K562 (cell line): ENCODE measurements around the gene ATL1. TPM values are rescaled to one million over a fixed set of nuclear protein-coding genes. Genes with fewer than 3 reads are reported as not detected.

Source experiments
- ATAC-seq: fragments of 200-7000 bp; cut with Tn5 transposase; 3 replicates; pipeline ENCODE4 v1.9.1; 2020; ENCODE audit warnings: moderate library complexity
- BruUV-seq: library from RNA; stranded (reverse); fragments of 400-500 nt; replicated peaks from 2 replicates; lab custom pipeline; 2021; lab: Mats Ljungman, UMichigan
- CTCF ChIA-PET: fragments of 300-600 bp; formaldehyde crosslinking; extraction: SDS; loops from one replicate; lab custom pipeline; 2021; ENCODE audit warnings: low intra/inter-chr PET ratio; lab: Yijun Ruan, JAX
- POLR2A ChIA-PET: fragments of 300-600, 350-650 bp; sonication (Branson Sonifier 250); formaldehyde crosslinking; extraction: SDS; loops from one replicate; lab custom pipeline; 2021; ENCODE audit warnings: antibody characterized with exemption, inconsistent platforms; lab: Yijun Ruan, JAX
- DNase-seq, 4 experiments: peaks; one replicate each; pipeline versions ENCODE4 v3.0.0 to v3.0.0-alpha.2; 2011 to 2018; ENCODE audit warnings: low spot score in 3 of 4, mixed read lengths in 3 of 4; ENCODE audit errors: extremely low read depth in 1 of 4
- FAIRE-seq: peaks from 2 replicates; lab custom pipeline; 2011; peaks lifted over from hg19 to GRCh38; lab: Jason Lieb, UNC
- H2AFZ ChIP-seq: 2 replicates; pipeline ENCODE4 v1.6.0; 2011; ENCODE audit warnings: low read depth, low read length, control low read depth, inconsistent platforms
- H3K27ac ChIP-seq: fragments of 200-600 bp; 3 replicates; pipeline ENCODE4 v1.8.0; 2011; ENCODE audit warnings: low read depth, mild to moderate bottlenecking, control low read depth, inconsistent platforms, low read length, moderate library complexity, mixed read lengths; ENCODE audit errors: extremely low read depth
- H3K27me3 ChIP-seq, 2 experiments: fragments of 300-600 bp in 1 of 2; 2 replicates in 1 of 2; 3 replicates in 1 of 2; pipeline versions ENCODE4 v1.6.0 to v1.8.0; 2011; ENCODE audit warnings: inconsistent platforms in 2 of 2, low read length in 2 of 2, mild to moderate bottlenecking in 1 of 2, mixed read lengths in 1 of 2, moderate library complexity in 1 of 2; ENCODE audit not compliant: control insufficient read depth in 2 of 2, insufficient read depth in 2 of 2
- H3K36me3 ChIP-seq: fragments of 300-600 bp; 3 replicates; pipeline ENCODE4 v1.8.0; 2011; ENCODE audit warnings: mild to moderate bottlenecking, low read length, inconsistent platforms; ENCODE audit not compliant: control insufficient read depth, insufficient read depth
- H3K4me1 ChIP-seq, 2 experiments: fragments of 200-600 bp in 1 of 2; replicated peaks in 1 of 2; 2 replicates in 1 of 2; 3 replicates in 1 of 2; pipeline versions ENCODE4 v1.5.1 to v1.8.0; 2011; ENCODE audit warnings: inconsistent platforms in 2 of 2, low read length in 2 of 2, mild to moderate bottlenecking in 1 of 2, mixed read lengths in 1 of 2, moderate library complexity in 1 of 2; ENCODE audit not compliant: control insufficient read depth in 2 of 2, insufficient read depth in 2 of 2
- H3K4me2 ChIP-seq: 2 replicates; pipeline ENCODE4 v1.6.1; 2011; ENCODE audit warnings: low read length, control low read depth, inconsistent platforms, mixed read lengths; ENCODE audit not compliant: insufficient read depth
- H3K4me3 ChIP-seq: fragments of 200-600 bp; sonication (generic), shearing (Covaris generic); 2 replicates; pipeline ENCODE4 v1.5.1; 2016; ENCODE audit warnings: control low read depth, inconsistent platforms
- H3K79me2 ChIP-seq: fragments of 200-600 bp; 3 replicates; pipeline ENCODE4 v1.8.0; 2011; ENCODE audit warnings: low read length, inconsistent platforms; ENCODE audit not compliant: control insufficient read depth, insufficient read depth
- H3K9ac ChIP-seq, 2 experiments: 2 replicates each; pipeline versions ENCODE4 v1.6.0 to v1.6.1; 2011; ENCODE audit warnings: low read depth in 2 of 2, low read length in 2 of 2, control low read depth in 1 of 2, inconsistent platforms in 1 of 2, mild to moderate bottlenecking in 1 of 2, mixed read lengths in 1 of 2; ENCODE audit not compliant: insufficient read depth in 1 of 2
- H3K9me1 ChIP-seq: one replicate; pipeline ENCODE4 v1.6.0; 2011; ENCODE audit warnings: inconsistent platforms, mild to moderate bottlenecking, low read length, moderate library complexity; ENCODE audit not compliant: control insufficient read depth, insufficient read depth
- H3K9me3 ChIP-seq: replicated peaks from 2 replicates; pipeline ENCODE4 v1.5.1; 2011; ENCODE audit warnings: low read depth, low read length, inconsistent platforms; ENCODE audit not compliant: control insufficient read depth, insufficient read depth
- H4K20me1 ChIP-seq: replicated peaks from 2 replicates; pipeline ENCODE4 v1.6.1; 2011; ENCODE audit warnings: low read length, inconsistent platforms, mixed read lengths; ENCODE audit not compliant: control insufficient read depth, insufficient read depth
- ELF1 ChIP-seq: fragments of 200-800 bp; sonication (Bioruptor generic); IDR thresholded peaks from 2 replicates; pipeline ENCODE4 v1.6.1; 2016; ENCODE audit warnings: missing genetic modification characterization, missing compliant biosample characterization
- FOSL1 ChIP-seq: fragments of 200-800 bp; sonication (Bioruptor generic); conservative IDR thresholded peaks from 2 replicates; pipeline ENCODE4 v1.6.1; 2016; ENCODE audit warnings: missing genetic modification characterization, missing compliant biosample characterization
- FOXA3 ChIP-seq, 2 experiments: fragments of 450-650 bp in 1 of 2; sonication (generic) in 1 of 2; formaldehyde crosslinking; IDR thresholded peaks in 1 of 2; conservative IDR thresholded peaks in 1 of 2; 2 replicates each; pipeline versions ENCODE4 v1.4.0 to v1.8.0; 2020 to 2022; ENCODE audit warnings: mild to moderate bottlenecking in 2 of 2, missing genetic modification reagents in 1 of 2
- POLR2G ChIP-seq: fragments of 200-400 bp; formaldehyde crosslinking; IDR thresholded peaks from 2 replicates; pipeline ENCODE4 v1.6.1; 2017; ENCODE audit warnings: low read depth, mild to moderate bottlenecking, antibody characterized with exemption, low read length, moderate library complexity
- ZMIZ1 ChIP-seq, 2 experiments: fragments of 150-350 bp in 1 of 2; IDR thresholded peaks; 2 replicates each; pipeline ENCODE4 v1.6.1; 2012 to 2016; ENCODE audit warnings: low read depth in 2 of 2, low read length in 2 of 2, mild to moderate bottlenecking in 1 of 2, moderate library complexity in 1 of 2
- ZSCAN29 ChIP-seq: fragments of 450-650 bp; IDR thresholded peaks from 2 replicates; pipeline ENCODE4 v1.6.1; 2017
- WGBS: fragments of 100-300 bp; shearing (Covaris generic); methylation state at CpG from one replicate; pipeline ENCODE4 v1.1.6; 2016; ENCODE audit warnings: low coverage, mixed read lengths; ENCODE audit not compliant: insufficient coverage; ENCODE audit errors: missing lambda C conversion rate; 5-methylcytosine and 5-hydroxymethylcytosine counted together
- in situ Hi-C: fragments of 300-500 bp; cut with MboI; formaldehyde crosslinking; loops from 4 replicates; pipeline ENCODE4 v1.15.0; 2018; ENCODE audit warnings: inconsistent platforms, mixed read lengths
- intact Hi-C: fragments of 100-400 bp; cut with micrococcal nuclease; formaldehyde crosslinking; loops from 2 replicates; pipeline ENCODE4 v1.14.2; 2022
- polyA plus RNA-seq, 8 experiments: library from polyadenylated mRNA; depleted of rRNA in 4 of 8; stranded (reverse) in 5 of 8; unstranded in 3 of 8; fragments of >200 nt; fragmentation: Nextera tagmentation in 2 of 8; fragmentation: Illumina TruSeq in 1 of 8; extraction: Ambion mirVana in 2 of 8; extraction: Trizol in 1 of 8; gene quantifications; 2 replicates each; pipeline versions ENCODE4 v1.2.1 to v1.2.3, GENCODE V29; 2011 to 2014; ENCODE audit warnings: inconsistent platforms in 1 of 8, missing spikeins in 1 of 8
- total RNA-seq, 7 experiments: library from RNA; depleted of rRNA in 6 of 7; stranded (reverse); fragments of >200 nt in 6 of 7; fragmentation: Illumina TruSeq in 2 of 7; extraction: Trizol in 2 of 7; gene quantifications; 2 replicates each; pipeline versions ENCODE4 v1.2.1 to v1.2.3, GENCODE V29; 2011 to 2021; ENCODE audit warnings: low replicate concordance in 1 of 7

Gene ATL1
- total and polyA plus RNA-seq, 9 of the 15 experiments (the other 6 are each of a cell fraction or from before 2014, with no cell fraction given): 0.04 to 0.16 (median 0.07) TPM; not detected in 4

DNA sequence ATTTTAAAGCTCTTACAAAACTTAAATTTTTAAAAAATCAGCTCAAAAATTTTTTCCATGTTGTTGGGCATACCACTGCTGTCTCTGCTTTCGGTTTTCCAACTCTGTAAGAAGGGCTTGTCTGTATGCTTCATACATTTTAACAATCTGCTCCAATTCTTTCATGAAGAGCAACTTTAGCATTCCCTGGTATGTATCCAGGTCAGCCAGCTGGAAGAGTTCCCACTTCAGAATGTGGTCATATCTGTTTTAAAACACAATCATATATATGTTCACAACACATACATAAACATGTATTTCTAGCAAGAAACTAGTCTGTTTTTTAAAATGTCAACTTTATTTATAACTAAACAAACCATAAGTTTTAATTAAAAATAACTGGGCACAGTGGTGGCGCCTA lies 75.2 kb downstream of the ATL1 start:
- H3K9ac ChIP-seq: no peak overlapping the region
- no TSS peak for BruUV-seq
- ATAC-seq (no peak), FAIRE-seq (no peak), DNase-seq (no peak)
- H3K27ac ChIP-seq: no peak overlapping the region
- no peaks in the 10 kb centered on the region for H4K20me1 ChIP-seq
- peaks cover 26% of the 10 kb centered on the region; the same call in 1 of the 3 replicates for H3K36me3 ChIP-seq
- POLR2A ChIA-PET: interaction anchor here (1.5 kb wide), 1 partner anchor 10 kb away, joined by 4 read pairs; no protein-coding TSS in a partner anchor
- no peaks in the 10 kb centered on the region for H3K4me1 ChIP-seq
- H3K79me2 ChIP-seq: no peaks in the 10 kb centered on the region
- CTCF ChIA-PET: no interaction called here
- H2AFZ ChIP-seq: no peak overlapping the region
- TF ChIP-seq POLR2G (no peak), FOXA3 (CRISPR knock-in tag; conservative IDR thresholded peaks at IDR 0.05 in 1 of 2, IDR thresholded peaks at IDR 0.05 in 1 of 2) (no peak), ELF1 (tag) (no peak), ZSCAN29 (no peak), FOSL1 (tag) (no peak), ZMIZ1 (IDR thresholded peaks at IDR 0.05; ENCODE audit: low read depth in 2 of 2, low read length in 2 of 2) (no peak)
- no peaks in the 10 kb centered on the region for H3K9me3 ChIP-seq
- no peak overlapping the region for H3K4me3 ChIP-seq
- no peaks in the 10 kb centered on the region for H3K27me3 ChIP-seq
- in situ Hi-C loops: no loop called here
- intact Hi-C loops: no loop called here
- WGBS: 100% methylated on average over 2 of the region's 2 CpGs
- no peak overlapping the region for H3K4me2 ChIP-seq
- no peaks in the 10 kb centered on the region for H3K9me1 ChIP-seq
